ENCODE data around the gene KRT26. TPM values are rescaled to one million over a fixed set of nuclear protein-coding genes. Genes with fewer than 3 reads are reported as not detected.

The KRT26 gene
- total and polyA plus RNA-seq, 10 of the 15 experiments (the other 5 are each of a cell fraction or from before 2014, with no cell fraction given) = not detected

- H3K79me2 ChIP-seq (ENCODE audit: control insufficient read depth, insufficient read depth, low read length) = no peaks in the 10 kb centered on the region
- no peaks in the 10 kb centered on the region for H3K4me1 ChIP-seq (ENCODE audit: control insufficient read depth, insufficient read depth, low read length)
- ChIA-PET POLR2A (no interaction called here), SMC1A (ENCODE audit: uncharacterized antibody, unreplicated experiment) (no interaction called here), CTCF (interaction anchor here (1.1 kb wide), 1 partner anchor 12 kb away, joined by 3 read pairs; no protein-coding TSS in a partner anchor), RAD21 (ENCODE audit: unreplicated experiment) (no interaction called here)
- no peak overlapping the region for H3K4me3 ChIP-seq
- 33% methylated on average over 36 of the region's 37 CpGs for WGBS (ENCODE audit: insufficient coverage, insufficient replicate concordance, low lambda C conversion rate, missing lambda C conversion rate)
- no peak for DNase-seq (ENCODE audit: low read depth, low spot score)
- H2AFZ ChIP-seq (ENCODE audit: control insufficient read depth, low read depth, low read length) = no peak overlapping the region
- H3K4me2 ChIP-seq (ENCODE audit: control insufficient read depth, insufficient read depth) = peak overlapping the region; percentile 38; the same call in 1 of the 2 replicates
- peaks cover 0 to 6% of the 10 kb centered on the region in 2 experiments; a peak in 1 of 4 replicates for H3K27me3 ChIP-seq (replicated peaks in 1 of 2; ENCODE audit: control insufficient read depth in 2 of 2, insufficient read depth in 2 of 2, low read length in 1 of 2)
- FAIRE-seq = no peak
- H3K9ac ChIP-seq (ENCODE audit: control insufficient read depth, insufficient read depth, low read length) = no peak overlapping the region
- in situ Hi-C loops (cut with MboI) (no loop called here), intact Hi-C loops (cut with micrococcal nuclease; ENCODE audit: unreplicated experiment) (loop anchor here (5.0 kb wide), 1 partner anchor 102 kb away; no protein-coding TSS in a partner anchor)
- BruUV-seq (replicated peaks) = no TSS peak
- ATAC-seq = no peak
- TF ChIP-seq STAT1 (conservative IDR thresholded peaks at IDR 0.05) (no peak), CUX1 (IDR thresholded peaks at IDR 0.05; ENCODE audit: insufficient replicate concordance, low read depth, low read length) (no peak), CBFB (IDR thresholded peaks at IDR 0.05; ENCODE audit: low read depth) (no peak), RAD21 (IDR thresholded peaks at IDR 0.05; ENCODE audit: insufficient read depth, low read depth, low read length) (no peak), ZNF687 (IDR thresholded peaks at IDR 0.05) (no peak), RAD51 (IDR thresholded peaks at IDR 0.05) (no peak)
- H3K27ac ChIP-seq (ENCODE audit: control insufficient read depth, insufficient read depth) = no peak overlapping the region
- H3K9me3 ChIP-seq (replicated peaks; ENCODE audit: control insufficient read depth, insufficient read depth, low read length) = no peaks in the 10 kb centered on the region
- H3K36me3 ChIP-seq (ENCODE audit: control insufficient read depth in 2 of 2, insufficient read depth in 2 of 2, low read length in 1 of 2) = no peaks in the 10 kb centered on the region
- no peaks in the 10 kb centered on the region for H4K20me1 ChIP-seq (ENCODE audit: control insufficient read depth, insufficient read depth)
These were observed 7.3 kb upstream of the KRT26 start for GRCh38 chr17:40779181-40779909.

Data from GM12878 (cell line).